Glomerular visceral epithelial cell (primary cell): ENCODE data around the gene TAF12.
"Not testable (repeated sequence)": the region's sequence is repeated elsewhere in the genome, so short reads cannot be mapped to it uniquely, and the experiment has no call there.

Experiments
- DNase-seq: peaks from one replicate; pipeline ENCODE4 v3.0.0-alpha.2; 2016; ENCODE audit errors: extremely low spot score

TAF12 gene

DNA sequence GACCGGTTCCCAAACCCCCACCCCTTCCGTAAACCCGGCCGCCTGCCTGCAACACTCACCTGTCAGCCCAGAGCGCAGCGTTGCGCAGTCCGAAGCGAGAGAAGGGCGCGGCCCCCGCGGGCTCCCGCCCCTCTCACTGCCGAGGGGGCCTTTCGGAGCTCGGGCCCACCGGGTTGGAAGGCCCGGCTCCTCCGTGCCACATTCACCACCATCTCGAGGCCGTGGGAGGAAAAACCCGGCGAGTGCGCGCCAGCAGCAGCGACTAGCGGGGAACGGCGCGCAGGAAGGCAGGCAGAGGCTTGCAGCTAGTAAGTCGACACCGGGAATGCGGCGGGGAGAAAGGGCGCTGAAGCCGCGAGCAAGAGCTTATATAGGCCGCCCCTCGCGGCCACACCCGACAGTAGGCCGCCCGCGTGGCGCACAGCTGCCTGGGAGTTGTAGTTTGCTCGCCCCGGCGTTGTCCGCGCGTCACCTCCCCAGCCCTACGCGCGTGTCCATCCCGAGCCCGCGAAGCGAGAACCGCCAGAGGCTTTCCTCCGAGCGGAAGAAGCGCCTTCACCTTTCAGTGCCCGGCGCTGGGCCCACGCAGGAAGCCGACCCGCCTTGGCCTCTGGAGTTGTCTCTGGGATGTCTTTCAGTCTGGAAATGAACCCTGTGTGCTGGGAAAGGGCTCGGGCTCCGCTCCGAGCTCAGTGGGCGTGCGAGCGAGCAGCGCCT lies 61.2 kb downstream of the TAF12 start:
- DNase-seq: peak; percentile 98

DNA sequence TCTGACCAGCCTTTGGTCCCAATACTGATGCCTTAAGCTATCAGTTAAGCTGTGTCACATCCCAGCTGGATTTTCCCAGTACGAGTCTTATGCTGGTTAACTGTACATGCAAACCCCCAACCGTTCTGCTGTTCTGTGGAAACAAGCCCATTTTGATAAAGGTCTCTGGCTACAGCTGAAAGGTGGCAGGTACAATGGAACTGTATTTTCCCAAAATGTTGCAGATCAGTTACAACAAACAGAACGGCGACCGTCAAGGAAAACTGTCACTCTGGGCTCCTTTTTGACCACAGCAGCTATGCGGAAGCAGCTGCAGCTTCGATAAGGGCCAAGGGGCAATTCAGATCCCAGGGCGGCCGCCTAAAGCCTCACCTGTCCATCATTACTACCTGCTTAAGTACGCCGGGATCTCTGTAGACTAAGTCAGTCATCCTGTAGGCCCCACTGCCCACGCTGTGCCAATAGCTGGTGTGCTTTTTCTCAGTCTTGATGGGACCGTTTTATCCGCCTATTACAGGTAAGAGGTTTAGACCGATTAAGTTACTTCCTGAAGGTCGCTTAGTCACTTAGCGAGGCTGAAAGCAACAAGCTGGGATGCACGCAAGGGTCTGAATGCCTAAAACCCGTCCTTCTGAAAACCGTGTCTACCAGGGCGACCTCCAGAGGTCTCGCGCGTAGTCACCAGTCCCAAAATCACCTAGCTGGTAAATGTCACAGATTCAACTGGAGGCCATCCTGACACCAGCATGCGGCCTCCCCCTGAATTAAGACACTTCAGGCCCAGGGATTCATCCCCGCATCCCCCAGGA lies 61.9 kb downstream of the TAF12 start:
- peak; percentile 50 for DNase-seq

GRCh38 chr1:28579401-28579800 lies 63.5 kb downstream of the TAF12 start:
- DNase-seq: no peak

- no peak for DNase-seq
Observed at GRCh38 chr1:28578696-28579218, 64.1 kb downstream of the TAF12 start.

DNA sequence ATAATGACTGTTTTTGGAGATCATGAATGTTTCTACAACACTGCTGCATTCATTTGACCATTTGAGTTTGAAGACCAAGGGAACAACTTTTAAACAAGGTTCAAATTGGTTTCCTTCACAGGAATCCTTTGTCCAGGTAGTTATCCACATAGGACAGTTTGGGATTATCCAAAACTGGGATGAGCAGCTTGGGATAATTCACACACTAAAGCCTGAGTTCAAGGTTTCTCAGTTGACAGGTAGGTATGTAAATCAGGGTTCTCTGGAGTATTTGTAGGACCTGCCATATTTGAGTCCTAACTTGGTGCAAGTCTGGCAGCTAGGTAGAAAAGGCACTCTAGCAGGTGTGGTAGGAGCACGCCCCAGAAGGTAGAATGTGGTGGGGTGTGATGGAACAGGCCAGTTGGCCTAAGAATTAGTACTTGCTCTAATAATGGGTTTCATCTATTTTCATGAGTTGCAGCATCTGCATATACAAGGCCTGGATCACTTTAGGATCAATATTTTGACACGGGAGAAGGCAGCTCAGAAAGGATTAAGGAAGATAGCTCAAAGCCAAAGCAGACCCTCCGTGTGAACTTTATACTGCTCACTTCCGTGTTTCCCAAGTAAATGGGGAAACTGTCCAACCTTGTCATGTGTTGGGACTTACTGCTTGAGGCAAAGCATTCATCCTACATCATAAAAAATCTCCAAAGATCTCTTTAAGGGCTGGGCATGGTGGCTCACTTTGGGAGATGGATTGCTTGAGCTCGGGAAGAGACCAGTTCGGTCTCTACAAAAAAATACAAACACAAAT lies 64.9 kb downstream of the TAF12 start:
- no peak for DNase-seq

DNA sequence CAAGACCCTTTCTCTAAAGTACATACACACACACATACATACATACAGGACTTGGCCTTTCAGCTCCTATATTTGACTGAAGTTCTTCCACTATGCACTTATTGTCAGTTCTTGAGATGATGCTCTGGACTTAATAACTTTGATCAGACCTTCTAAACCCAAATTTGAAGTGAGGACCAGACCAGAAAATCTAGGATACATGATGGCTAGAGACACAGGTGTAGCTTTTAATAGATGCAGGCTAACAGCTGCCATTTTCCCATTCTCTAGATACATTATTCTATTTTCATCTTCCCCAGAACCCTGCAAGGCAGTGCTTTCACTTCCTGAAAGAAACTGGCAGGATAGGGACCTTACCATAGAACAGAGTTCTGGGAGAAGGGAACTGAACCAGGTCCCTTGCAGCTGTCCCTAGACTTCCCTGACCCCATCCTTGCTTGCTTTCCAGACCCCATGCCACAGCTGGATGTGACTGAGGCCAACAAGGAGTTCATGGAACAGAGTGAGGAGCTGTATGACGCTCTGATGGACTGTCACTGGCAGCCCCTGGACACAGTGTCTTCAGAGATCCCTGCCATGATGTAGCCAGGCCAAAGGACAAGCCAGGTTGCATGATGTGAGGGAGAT lies 65.7 kb downstream of the TAF12 start:
- no peak for DNase-seq

DNA sequence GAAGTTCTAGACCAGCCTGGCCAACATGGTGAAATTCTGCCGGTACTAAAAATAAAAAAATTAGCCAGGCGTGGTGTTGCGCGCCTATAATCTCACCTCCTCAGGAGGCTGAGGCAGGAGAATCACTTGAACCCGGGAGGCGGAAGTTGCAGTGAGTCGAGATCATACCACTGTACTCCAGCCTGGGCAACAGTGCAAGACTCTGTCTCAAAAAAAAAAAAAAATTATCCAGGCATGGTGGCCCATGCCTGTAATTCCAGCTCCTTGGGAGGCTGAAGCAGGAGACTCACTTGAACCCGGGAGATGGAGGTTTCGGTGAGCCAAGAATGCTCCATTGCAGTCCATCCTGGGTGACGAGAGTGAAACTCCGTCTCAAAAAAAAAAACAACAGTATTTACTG lies 69.3 kb downstream of the TAF12 start:
- DNase-seq: no peak

DNA sequence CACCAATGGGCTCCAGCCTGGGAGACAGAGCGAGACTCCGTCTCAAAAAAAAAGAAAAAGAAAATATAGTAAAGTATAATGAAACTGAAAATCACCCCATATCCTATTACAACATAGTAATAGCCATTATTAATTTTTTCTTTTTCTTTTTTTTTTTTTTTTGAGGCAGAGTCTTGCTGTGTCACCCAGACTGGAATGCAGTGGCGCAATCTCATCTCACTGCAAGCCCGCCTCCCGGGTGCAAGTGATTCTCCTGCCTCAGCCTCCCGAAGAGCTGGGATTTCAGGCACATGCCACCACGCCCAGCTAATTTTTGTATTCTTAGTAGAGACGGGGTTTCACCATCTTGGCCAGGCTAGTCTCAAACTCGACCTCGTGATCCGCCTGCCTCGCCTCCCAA lies 70.0 kb downstream of the TAF12 start:
- DNase-seq: not testable (repeated sequence)

- no peak for DNase-seq
Observed at GRCh38 chr1:28571911-28572310, 71.0 kb downstream of the TAF12 start.

- DNase-seq: no peak
Observed at GRCh38 chr1:28566931-28567330, 75.9 kb downstream of the TAF12 start.

GRCh38 chr1:28565726-28566125 lies 77.1 kb downstream of the TAF12 start:
- no peak for DNase-seq

- no peak for DNase-seq
Observed at GRCh38 chr1:28565040-28565439, 77.8 kb downstream of the TAF12 start.

DNA sequence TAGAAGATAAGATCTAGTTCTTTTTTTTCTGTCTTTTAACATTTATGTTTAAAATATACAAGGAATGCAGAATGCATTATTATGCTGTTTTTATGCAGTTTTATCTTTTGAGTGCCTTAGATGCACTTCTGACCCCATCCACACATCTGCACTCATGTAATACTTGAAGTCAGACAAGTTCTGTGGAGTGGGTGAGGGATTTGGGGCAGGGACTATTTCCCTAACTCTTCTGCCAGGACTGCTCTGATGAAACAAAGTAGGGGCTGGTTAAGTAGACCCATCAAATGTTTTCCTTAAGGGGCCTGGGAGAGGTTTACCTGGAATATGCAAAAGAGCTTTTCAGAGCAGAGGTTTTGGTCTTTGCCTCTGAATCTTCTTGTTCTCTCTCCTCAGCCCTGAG lies 78.6 kb downstream of the TAF12 start:
- DNase-seq: no peak

DNA sequence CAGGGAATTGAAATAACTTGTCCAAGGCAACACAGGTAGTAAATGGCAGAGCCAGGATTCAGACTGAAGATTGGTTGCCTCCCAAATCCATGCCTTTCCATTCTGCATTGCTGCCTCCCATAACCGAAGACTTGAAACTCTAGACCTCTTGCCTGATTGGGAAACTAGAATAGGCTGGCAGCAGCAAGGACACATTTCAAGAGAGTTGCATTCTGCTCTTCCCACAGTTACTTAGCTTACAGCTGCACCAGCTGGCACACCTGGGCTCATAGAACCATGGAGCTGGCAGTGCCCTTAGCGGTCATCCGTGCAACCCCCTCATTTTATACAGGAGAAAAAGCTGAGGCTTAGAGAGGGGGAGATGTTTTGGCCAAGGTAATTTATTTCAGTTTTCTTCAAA lies 82.0 kb downstream of the TAF12 start:
- no peak for DNase-seq
